Body of pancreas (tissue), 4 donors: ENCODE measurements around the gene KRT83.

Source experiments
- CTCF ChIP-seq, 7 experiments: fragments of 450-650 bp in 4 of 7; fragments of 200-600 bp in 3 of 7; sonication (generic) in 3 of 7; IDR thresholded peaks; one replicate each; pipeline ENCODE4 v1.5.1; 2016 to 2019; ENCODE audit warnings: antibody characterized with exemption in 7 of 7
- POLR2A ChIP-seq, 3 donors: fragments of 450-650 bp; IDR thresholded peaks; one replicate each; pipeline ENCODE4 v1.6.1; 2016; ENCODE audit warnings: antibody characterized with exemption in 3 of 3, mild to moderate bottlenecking in 2 of 3

GRCh38 chr12:52306731-52307130 lies 14.5 kb downstream of the KRT83 start:
- no peak for TF ChIP-seq CTCF (IDR thresholded peaks at IDR 0.05)
- no peak for TF ChIP-seq POLR2A (IDR thresholded peaks at IDR 0.05)
